ENCODE results near the gene SP5. TPM values are rescaled to one million over a fixed set of nuclear protein-coding genes. Genes with fewer than 3 reads are reported as not detected.
A peak's percentile ranks its signal among the peaks of the same experiment; 100 is the strongest.
"Not testable (repeated sequence)": the region's sequence is repeated elsewhere in the genome, so short reads cannot be mapped to it uniquely, and the experiment has no call there.

SP5 gene
- total and polyA plus RNA-seq, 12 donors = 0.12 to 0.97 (median 0.37) TPM; not detected in 3

- intact Hi-C loops (cut with DNase I) = no loop called here
- 89 to 91% methylated on average over 14 of the region's 14 CpGs for WGBS, 2 donors
- Histone ChIP-seq H3K27me3 (peaks cover 0 to 27% (median 16%) of the 10 kb centered on the region in 7 donors), H3K4me3 (no peak overlapping the region), H3K36me3 (no peaks in the 10 kb centered on the region), H3K9me3 (no peaks in the 10 kb centered on the region), H3K4me1 (no peaks in the 10 kb centered on the region), H3K27ac (no peak overlapping the region)
- no peak for DNase-seq
- TF ChIP-seq CTCF (IDR thresholded peaks at IDR 0.05) = no peak
- no peak for ATAC-seq
Observed at GRCh38 chr2:170744248-170745002, 29.3 kb downstream of the SP5 start.

GRCh38 chr2:170745305-170745704 lies 30.2 kb downstream of the SP5 start:
- no peaks in the 10 kb centered on the region for H3K9me3 ChIP-seq
- peaks cover 0 to 36% (median 16%) of the 10 kb centered on the region in 7 donors for H3K27me3 ChIP-seq
- no peaks in the 10 kb centered on the region for H3K4me1 ChIP-seq
- H3K36me3 ChIP-seq = no peaks in the 10 kb centered on the region
- no peak for TF ChIP-seq CTCF (IDR thresholded peaks at IDR 0.05)
- no peak overlapping the region for H3K4me3 ChIP-seq
- no peak for DNase-seq
- WGBS, 2 donors = 60 to 64% methylated on average over 6 of the region's 6 CpGs
- no peak overlapping the region for H3K27ac ChIP-seq
- ATAC-seq = no peak
- intact Hi-C loops (cut with DNase I) = no loop called here

GRCh38 chr2:170747921-170748320 lies 32.8 kb downstream of the SP5 start:
- Histone ChIP-seq H3K9me3 (no peaks in the 10 kb centered on the region), H3K4me1 (no peaks in the 10 kb centered on the region), H3K27me3 (peaks cover 0 to 36% (median 11%) of the 10 kb centered on the region in 7 donors), H3K36me3 (no peaks in the 10 kb centered on the region), H3K27ac (no peak overlapping the region), H3K4me3 (no peak overlapping the region)
- DNase-seq (no peak), ATAC-seq (no peak)
- no peak for TF ChIP-seq CTCF (IDR thresholded peaks at IDR 0.05)
- WGBS, 2 donors = 55 to 58% methylated on average over 4 of the region's 4 CpGs
- intact Hi-C loops (cut with DNase I) = no loop called here

DNA sequence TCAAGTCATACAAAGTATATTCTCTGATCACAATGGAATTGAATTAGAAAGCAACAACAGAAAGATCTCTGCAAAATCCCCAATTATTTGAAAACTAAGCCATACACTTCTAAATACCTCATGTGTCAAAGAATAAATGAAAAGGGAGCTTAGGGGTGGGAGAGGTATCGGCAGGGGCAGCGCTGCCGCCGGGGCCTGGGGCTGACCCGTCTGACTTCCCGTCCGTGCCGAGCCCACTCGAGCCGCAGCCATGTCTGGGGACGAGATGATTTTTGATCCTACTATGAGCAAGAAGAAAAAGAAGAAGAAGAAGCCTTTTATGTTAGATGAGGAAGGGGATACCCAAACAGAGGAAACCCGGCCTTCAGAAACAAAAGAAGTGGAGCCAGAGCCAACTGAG lies 36.4 kb downstream of the SP5 start:
- intact Hi-C loops (cut with DNase I); H3K4me3 ChIP-seq: not testable (repeated sequence)
- peak in 5 of 8 donors; percentile 51 to 72 (median 58) for ATAC-seq

DNA sequence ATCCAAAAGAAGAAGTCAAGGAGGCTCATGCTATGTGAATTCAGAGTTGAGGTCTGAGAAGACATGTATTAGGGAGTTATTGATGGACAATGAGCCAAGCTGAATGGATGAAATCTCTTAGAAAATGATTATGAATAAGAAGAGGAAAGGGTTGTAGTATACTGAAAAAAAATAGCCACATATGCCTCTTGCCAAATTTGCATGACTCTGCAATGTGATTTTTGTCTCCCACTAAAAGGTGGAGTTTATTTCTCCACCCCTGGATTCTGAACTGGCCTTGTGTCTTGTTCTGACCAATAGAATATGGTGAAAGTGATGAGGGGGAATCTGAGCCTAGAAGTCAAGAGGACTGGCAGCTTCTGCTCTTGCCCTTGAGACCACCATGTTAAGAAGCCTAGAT lies 46.4 kb downstream of the SP5 start:
- Histone ChIP-seq H3K4me3 (no peak overlapping the region), H3K4me1 (no peaks in the 10 kb centered on the region), H3K27ac (no peak overlapping the region), H3K36me3 (no peaks in the 10 kb centered on the region), H3K9me3 (no peaks in the 10 kb centered on the region), H3K27me3 (peaks cover 0 to 9% (median 0%) of the 10 kb centered on the region in 7 donors)
- DNase-seq = no peak
- no peak for ATAC-seq
- no peak for TF ChIP-seq CTCF (IDR thresholded peaks at IDR 0.05)
- intact Hi-C loops (cut with DNase I) = loop anchor here in 1 of 10 donors (10.0 kb wide), 1 partner anchor 163 kb away; the partner anchor contains the start of gene GORASP2

More for the DNA sequence above, 36.4 kb downstream of the SP5 start:
- not testable (repeated sequence) for DNase-seq, H3K27ac ChIP-seq, H3K4me1 ChIP-seq, H3K9me3 ChIP-seq, H3K36me3 ChIP-seq
- H3K27me3 ChIP-seq = peaks cover 0 to 16% (median 1%) of the 10 kb centered on the region in 7 donors
- whole genome bisulfite sequencing, 2 donors = 92 to 93% methylated on average over 12 of the region's 12 CpGs
